Smooth muscle cell (in vitro differentiated cells): ENCODE measurements around the gene SMC4. TPM values are rescaled to one million over a fixed set of nuclear protein-coding genes. Genes with fewer than 3 reads are reported as not detected.

Experiments
- DNase-seq: peaks from one replicate; lab custom pipeline; 2025; ENCODE audit not compliant: unreplicated experiment; lab: John Stamatoyannopoulos, UW
- H2AFZ ChIP-seq: fragments of 200-600 bp; sonication (generic); 2 replicates; pipeline ENCODE4 v1.6.0; 2016; ENCODE audit warnings: antibody characterized with exemption, low read depth, mild to moderate bottlenecking
- H3F3A ChIP-seq: fragments of 200-600 bp; sonication (generic); 2 replicates; pipeline ENCODE4 v1.6.0; 2017; ENCODE audit warnings: antibody characterized with exemption, low read depth
- H3K27ac ChIP-seq: fragments of 200-600 bp; sonication (generic); 2 replicates; pipeline ENCODE4 v1.5.1; 2016; ENCODE audit warnings: low read depth, mild to moderate bottlenecking
- H3K27me3 ChIP-seq: fragments of 200-600 bp; sonication (generic); 2 replicates; pipeline ENCODE4 v1.6.1; 2016; ENCODE audit warnings: low read depth, mild to moderate bottlenecking
- H3K36me3 ChIP-seq: fragments of 200-600 bp; sonication (generic); 2 replicates; pipeline ENCODE4 v1.5.1; 2016; ENCODE audit warnings: low read depth
- H3K4me1 ChIP-seq: fragments of 200-600 bp; sonication (generic); 2 replicates; pipeline ENCODE4 v1.5.1; 2016; ENCODE audit warnings: low read depth
- H3K4me2 ChIP-seq: fragments of 200-600 bp; sonication (generic); 2 replicates; pipeline ENCODE4 v1.6.0; 2016; ENCODE audit warnings: mild to moderate bottlenecking
- H3K4me3 ChIP-seq: fragments of 200-600 bp; sonication (generic); 2 replicates; pipeline ENCODE4 v1.5.1; 2016; ENCODE audit warnings: mild to moderate bottlenecking
- H3K79me2 ChIP-seq: fragments of 200-600 bp; sonication (generic); 2 replicates; pipeline ENCODE4 v1.6.0; 2016; ENCODE audit warnings: low read depth, mild to moderate bottlenecking
- H3K9ac ChIP-seq: fragments of 200-600 bp; sonication (generic); 2 replicates; pipeline ENCODE4 v1.6.0; 2016; ENCODE audit warnings: low read depth
- H3K9me3 ChIP-seq: fragments of 200-600 bp; sonication (generic); replicated peaks from 2 replicates; pipeline ENCODE4 v1.5.1; 2016; ENCODE audit warnings: low read depth
- H4K20me1 ChIP-seq: fragments of 200-600 bp; sonication (generic); 2 replicates; pipeline ENCODE4 v1.6.0; 2016; ENCODE audit warnings: low read depth
- WGBS: methylation state at CpG from one replicate; pipeline ENCODE4 v1.1.7; 2016; ENCODE audit warnings: low lambda C conversion rate; 5-methylcytosine and 5-hydroxymethylcytosine counted together
- polyA plus RNA-seq: library from polyadenylated mRNA; unstranded; fragments of >200 nt; fragmentation: Nextera tagmentation; extraction: Ambion mirVana; gene quantifications from 2 replicates; pipeline ENCODE4 v1.2.1, GENCODE V29; 2016
- total RNA-seq: library from RNA; depleted of rRNA; stranded (reverse); fragments of >200 nt; gene quantifications from 2 replicates; pipeline ENCODE4 v1.2.3, GENCODE V29; 2014
- TF ChIP-seq, protein P1 (sequence below): fragments of 200-600 bp; sonication (generic); IDR thresholded peaks from 2 replicates; pipeline ENCODE4 v1.5.1; 2017; ENCODE audit warnings: borderline replicate concordance, mild to moderate bottlenecking, antibody characterized with exemption; ENCODE audit not compliant: insufficient read depth, poor library complexity, severe bottlenecking

The SMC4 gene
- total and polyA plus RNA-seq, 2 experiments from 2014 or later, result 55.1 to 122 TPM

DNA sequence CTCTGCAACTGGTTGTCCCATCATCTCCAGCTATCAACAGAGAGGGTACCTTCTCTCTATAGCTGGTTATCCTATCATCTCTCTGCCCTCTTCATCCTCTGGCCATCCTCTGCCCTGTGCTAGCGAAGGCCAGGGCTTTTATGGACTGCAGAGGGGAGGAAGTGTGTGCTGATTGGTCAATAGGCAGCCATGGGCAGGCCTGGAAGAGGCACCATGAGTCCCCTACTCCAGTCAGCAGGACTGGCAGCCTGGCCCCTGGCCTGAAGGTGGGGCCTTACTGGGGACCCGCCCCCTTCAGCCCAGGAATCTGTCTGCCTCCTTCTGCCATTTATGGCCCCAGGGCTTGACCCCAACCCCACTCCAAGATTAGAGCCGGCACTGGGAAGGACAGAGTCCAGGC is 60.6 kb downstream of the SMC4 start:
- H3K9me3 ChIP-seq, result no peaks in the 10 kb centered on the region
- 78% methylated on average over 3 of the region's 3 CpGs for WGBS
- H3K27ac ChIP-seq, result no peak overlapping the region
- H4K20me1 ChIP-seq, result no peaks in the 10 kb centered on the region
- no peaks in the 10 kb centered on the region for H3K4me1 ChIP-seq
- H3K9ac ChIP-seq, result no peak overlapping the region
- H3K4me3 ChIP-seq, result no peak overlapping the region
- no peak for DNase-seq
- H3K27me3 ChIP-seq, result no peaks in the 10 kb centered on the region
- H3K4me2 ChIP-seq, result no peak overlapping the region
- H2AFZ ChIP-seq, result no peak overlapping the region
- no peaks in the 10 kb centered on the region for H3K36me3 ChIP-seq
- H3K79me2 ChIP-seq, result no peaks in the 10 kb centered on the region
- TF ChIP-seq, protein P1, sequence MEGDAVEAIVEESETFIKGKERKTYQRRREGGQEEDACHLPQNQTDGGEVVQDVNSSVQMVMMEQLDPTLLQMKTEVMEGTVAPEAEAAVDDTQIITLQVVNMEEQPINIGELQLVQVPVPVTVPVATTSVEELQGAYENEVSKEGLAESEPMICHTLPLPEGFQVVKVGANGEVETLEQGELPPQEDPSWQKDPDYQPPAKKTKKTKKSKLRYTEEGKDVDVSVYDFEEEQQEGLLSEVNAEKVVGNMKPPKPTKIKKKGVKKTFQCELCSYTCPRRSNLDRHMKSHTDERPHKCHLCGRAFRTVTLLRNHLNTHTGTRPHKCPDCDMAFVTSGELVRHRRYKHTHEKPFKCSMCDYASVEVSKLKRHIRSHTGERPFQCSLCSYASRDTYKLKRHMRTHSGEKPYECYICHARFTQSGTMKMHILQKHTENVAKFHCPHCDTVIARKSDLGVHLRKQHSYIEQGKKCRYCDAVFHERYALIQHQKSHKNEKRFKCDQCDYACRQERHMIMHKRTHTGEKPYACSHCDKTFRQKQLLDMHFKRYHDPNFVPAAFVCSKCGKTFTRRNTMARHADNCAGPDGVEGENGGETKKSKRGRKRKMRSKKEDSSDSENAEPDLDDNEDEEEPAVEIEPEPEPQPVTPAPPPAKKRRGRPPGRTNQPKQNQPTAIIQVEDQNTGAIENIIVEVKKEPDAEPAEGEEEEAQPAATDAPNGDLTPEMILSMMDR, result no peak
- H3F3A ChIP-seq, result no peaks in the 10 kb centered on the region

DNA sequence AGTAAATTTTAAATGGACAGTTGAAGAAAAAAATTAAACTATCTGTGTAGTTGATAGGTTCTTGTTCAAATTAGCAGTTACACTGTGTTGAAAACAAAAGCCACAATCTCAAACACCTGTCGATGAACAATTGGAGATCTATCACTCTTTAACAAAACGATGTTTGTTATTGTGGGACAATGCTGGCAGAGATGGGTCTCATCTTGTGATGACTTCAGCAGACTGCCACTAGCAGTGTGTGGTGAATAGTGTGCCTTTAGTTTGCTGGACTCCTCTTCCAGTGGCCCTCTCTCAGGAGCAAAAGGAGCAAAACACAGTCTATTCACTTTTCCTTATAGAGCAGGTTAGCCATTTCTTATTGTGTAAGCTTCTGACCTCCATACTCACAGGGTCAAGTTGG is 64.9 kb downstream of the SMC4 start:
- TF ChIP-seq, protein P1, result no peak
- H3K9ac ChIP-seq, result no peak overlapping the region
- no peaks in the 10 kb centered on the region for H3F3A ChIP-seq
- DNase-seq, result no peak
- H3K4me1 ChIP-seq, result no peaks in the 10 kb centered on the region
- H3K36me3 ChIP-seq, result no peaks in the 10 kb centered on the region
- no peak overlapping the region for H2AFZ ChIP-seq
- no peaks in the 10 kb centered on the region for H3K9me3 ChIP-seq
- no peak overlapping the region for H3K4me2 ChIP-seq
- H3K27me3 ChIP-seq, result no peaks in the 10 kb centered on the region
- no peak overlapping the region for H3K4me3 ChIP-seq
- H3K79me2 ChIP-seq, result no peaks in the 10 kb centered on the region
- H4K20me1 ChIP-seq, result no peaks in the 10 kb centered on the region
- WGBS, result 98% methylated on average over 2 of the region's 2 CpGs
- H3K27ac ChIP-seq, result no peak overlapping the region

DNA sequence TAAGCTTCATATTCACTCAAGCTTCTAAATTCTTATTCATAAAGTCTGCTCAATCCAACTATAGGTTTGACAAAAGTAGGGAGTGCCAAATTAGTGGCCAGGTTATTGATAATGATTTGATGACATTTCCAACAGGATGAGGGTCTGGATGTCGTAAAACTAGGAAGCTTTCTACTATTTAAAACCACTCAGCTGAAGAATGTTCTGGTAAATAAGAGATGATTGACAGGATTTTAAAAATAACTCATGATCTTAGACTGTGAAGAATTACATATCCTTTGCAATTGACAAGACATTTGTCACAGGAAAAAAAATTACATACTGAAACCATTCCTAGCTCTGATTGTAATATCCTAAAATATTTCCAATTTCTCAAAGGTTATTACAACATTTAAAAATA is 65.5 kb downstream of the SMC4 start:
- no peak overlapping the region for H3K4me3 ChIP-seq
- H3K9ac ChIP-seq, result no peak overlapping the region
- no peak for DNase-seq
- H3K27me3 ChIP-seq, result no peaks in the 10 kb centered on the region
- H4K20me1 ChIP-seq, result no peaks in the 10 kb centered on the region
- H3K4me1 ChIP-seq, result no peaks in the 10 kb centered on the region
- no peaks in the 10 kb centered on the region for H3K79me2 ChIP-seq
- WGBS, result 80% methylated on average over 1 of the region's 1 CpG
- H3K9me3 ChIP-seq, result no peaks in the 10 kb centered on the region
- H3K4me2 ChIP-seq, result no peak overlapping the region
- TF ChIP-seq, protein P1, result no peak
- H3F3A ChIP-seq, result no peaks in the 10 kb centered on the region
- no peak overlapping the region for H3K27ac ChIP-seq
- H3K36me3 ChIP-seq, result no peaks in the 10 kb centered on the region
- no peak overlapping the region for H2AFZ ChIP-seq

DNA sequence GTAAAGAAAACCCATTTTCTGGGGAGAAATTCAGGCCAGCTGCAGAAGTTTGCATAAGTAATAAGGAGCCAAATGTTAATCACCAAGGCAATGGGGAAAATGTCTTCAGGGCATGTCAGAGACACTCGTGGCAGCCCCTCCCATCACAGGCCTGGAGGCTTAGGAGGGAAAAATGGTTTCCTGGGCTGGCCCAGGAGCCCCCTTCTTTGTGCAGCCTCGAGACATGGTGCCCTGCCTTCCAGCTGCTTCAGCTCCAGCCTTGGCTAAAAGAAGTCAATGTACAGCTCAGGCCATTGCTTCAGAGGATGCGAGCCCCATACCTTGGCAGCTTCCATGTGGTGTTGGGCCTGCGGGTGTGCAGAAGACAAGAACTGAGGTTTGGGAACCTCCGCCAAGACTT is 70.7 kb downstream of the SMC4 start:
- TF ChIP-seq, protein P1, result no peak
- Histone ChIP-seq H3K27me3 (no peaks in the 10 kb centered on the region), H2AFZ (no peak overlapping the region), H4K20me1 (no peaks in the 10 kb centered on the region), H3F3A (no peaks in the 10 kb centered on the region), H3K4me2 (no peak overlapping the region), H3K27ac (no peak overlapping the region), H3K9ac (no peak overlapping the region), H3K79me2 (no peaks in the 10 kb centered on the region), H3K4me3 (no peak overlapping the region), H3K4me1 (no peaks in the 10 kb centered on the region), H3K36me3 (no peaks in the 10 kb centered on the region), H3K9me3 (no peaks in the 10 kb centered on the region)
- DNase-seq, result no peak
- WGBS, result 94% methylated on average over 5 of the region's 5 CpGs
